ENCODE measurements around the gene SLC25A39. TPM values are rescaled to one million over a fixed set of nuclear protein-coding genes. Genes with fewer than 3 reads are reported as not detected.
A peak's percentile ranks its signal among the peaks of the same experiment; 100 is the strongest.

The SLC25A39 gene
- total and polyA plus RNA-seq, 2 of the 13 experiments (the other 11 are each of a cell fraction or from before 2014, with no cell fraction given): 144 to 151 TPM

DNA sequence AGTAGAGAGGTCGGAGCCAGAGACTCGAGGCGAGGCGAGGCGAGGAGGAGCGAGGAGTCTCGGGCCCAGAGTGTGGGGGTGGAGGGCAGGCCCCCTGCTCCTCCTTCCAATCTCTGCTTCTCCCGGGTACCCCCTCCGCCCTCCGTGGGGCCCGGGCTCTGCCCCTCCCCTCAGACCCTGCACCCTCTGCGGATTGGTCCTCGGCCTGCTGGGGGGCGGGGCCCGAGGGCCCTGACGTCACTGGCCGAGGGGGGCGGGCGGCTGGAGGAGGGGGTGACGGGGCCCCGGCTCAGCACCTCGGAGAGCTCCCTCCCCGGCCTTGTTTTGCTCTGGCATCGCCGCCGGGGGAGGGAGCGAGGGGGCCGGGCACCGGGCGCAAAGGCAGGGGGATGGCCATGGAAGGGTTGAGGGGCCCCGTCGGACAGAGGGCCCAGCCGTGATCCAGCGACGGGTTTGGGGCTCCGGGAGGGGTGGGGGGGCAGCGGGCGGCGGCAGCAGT is 16.3 kb downstream of the SLC25A39 start, which contains the start of gene RUNDC3A (continued):
- TF ChIP-seq, protein P1, sequence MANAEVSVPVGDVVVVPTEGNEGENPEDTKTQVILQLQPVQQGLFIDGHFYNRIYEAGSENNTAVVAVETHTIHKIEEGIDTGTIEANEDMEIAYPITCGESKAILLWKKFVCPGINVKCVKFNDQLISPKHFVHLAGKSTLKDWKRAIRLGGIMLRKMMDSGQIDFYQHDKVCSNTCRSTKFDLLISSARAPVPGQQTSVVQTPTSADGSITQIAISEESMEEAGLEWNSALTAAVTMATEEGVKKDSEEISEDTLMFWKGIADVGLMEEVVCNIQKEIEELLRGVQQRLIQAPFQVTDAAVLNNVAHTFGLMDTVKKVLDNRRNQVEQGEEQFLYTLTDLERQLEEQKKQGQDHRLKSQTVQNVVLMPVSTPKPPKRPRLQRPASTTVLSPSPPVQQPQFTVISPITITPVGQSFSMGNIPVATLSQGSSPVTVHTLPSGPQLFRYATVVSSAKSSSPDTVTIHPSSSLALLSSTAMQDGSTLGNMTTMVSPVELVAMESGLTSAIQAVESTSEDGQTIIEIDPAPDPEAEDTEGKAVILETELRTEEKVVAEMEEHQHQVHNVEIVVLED (CRISPR knock-in tag; IDR thresholded peaks at IDR 0.05; ENCODE audit: borderline replicate concordance): no peak
- no peak for TF ChIP-seq ZNF10 (CRISPR knock-in tag; IDR thresholded peaks at IDR 0.05; ENCODE audit: borderline replicate concordance, low read depth)
- TF ChIP-seq, protein P2, sequence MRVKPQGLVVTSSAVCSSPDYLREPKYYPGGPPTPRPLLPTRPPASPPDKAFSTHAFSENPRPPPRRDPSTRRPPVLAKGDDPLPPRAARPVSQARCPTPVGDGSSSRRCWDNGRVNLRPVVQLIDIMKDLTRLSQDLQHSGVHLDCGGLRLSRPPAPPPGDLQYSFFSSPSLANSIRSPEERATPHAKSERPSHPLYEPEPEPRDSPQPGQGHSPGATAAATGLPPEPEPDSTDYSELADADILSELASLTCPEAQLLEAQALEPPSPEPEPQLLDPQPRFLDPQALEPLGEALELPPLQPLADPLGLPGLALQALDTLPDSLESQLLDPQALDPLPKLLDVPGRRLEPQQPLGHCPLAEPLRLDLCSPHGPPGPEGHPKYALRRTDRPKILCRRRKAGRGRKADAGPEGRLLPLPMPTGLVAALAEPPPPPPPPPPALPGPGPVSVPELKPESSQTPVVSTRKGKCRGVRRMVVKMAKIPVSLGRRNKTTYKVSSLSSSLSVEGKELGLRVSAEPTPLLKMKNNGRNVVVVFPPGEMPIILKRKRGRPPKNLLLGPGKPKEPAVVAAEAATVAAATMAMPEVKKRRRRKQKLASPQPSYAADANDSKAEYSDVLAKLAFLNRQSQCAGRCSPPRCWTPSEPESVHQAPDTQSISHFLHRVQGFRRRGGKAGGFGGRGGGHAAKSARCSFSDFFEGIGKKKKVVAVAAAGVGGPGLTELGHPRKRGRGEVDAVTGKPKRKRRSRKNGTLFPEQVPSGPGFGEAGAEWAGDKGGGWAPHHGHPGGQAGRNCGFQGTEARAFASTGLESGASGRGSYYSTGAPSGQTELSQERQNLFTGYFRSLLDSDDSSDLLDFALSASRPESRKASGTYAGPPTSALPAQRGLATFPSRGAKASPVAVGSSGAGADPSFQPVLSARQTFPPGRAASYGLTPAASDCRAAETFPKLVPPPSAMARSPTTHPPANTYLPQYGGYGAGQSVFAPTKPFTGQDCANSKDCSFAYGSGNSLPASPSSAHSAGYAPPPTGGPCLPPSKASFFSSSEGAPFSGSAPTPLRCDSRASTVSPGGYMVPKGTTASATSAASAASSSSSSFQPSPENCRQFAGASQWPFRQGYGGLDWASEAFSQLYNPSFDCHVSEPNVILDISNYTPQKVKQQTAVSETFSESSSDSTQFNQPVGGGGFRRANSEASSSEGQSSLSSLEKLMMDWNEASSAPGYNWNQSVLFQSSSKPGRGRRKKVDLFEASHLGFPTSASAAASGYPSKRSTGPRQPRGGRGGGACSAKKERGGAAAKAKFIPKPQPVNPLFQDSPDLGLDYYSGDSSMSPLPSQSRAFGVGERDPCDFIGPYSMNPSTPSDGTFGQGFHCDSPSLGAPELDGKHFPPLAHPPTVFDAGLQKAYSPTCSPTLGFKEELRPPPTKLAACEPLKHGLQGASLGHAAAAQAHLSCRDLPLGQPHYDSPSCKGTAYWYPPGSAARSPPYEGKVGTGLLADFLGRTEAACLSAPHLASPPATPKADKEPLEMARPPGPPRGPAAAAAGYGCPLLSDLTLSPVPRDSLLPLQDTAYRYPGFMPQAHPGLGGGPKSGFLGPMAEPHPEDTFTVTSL (CRISPR knock-in tag; IDR thresholded peaks at IDR 0.05; ENCODE audit: borderline replicate concordance): no peak
- TF ChIP-seq, protein P3, sequence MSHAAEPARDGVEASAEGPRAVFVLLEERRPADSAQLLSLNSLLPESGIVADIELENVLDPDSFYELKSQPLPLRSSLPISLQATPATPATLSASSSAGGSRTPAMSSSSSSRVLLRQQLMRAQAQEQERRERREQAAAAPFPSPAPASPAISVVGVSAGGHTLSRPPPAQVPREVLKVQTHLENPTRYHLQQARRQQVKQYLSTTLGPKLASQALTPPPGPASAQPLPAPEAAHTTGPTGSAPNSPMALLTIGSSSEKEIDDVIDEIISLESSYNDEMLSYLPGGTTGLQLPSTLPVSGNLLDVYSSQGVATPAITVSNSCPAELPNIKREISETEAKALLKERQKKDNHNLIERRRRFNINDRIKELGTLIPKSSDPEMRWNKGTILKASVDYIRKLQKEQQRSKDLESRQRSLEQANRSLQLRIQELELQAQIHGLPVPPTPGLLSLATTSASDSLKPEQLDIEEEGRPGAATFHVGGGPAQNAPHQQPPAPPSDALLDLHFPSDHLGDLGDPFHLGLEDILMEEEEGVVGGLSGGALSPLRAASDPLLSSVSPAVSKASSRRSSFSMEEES (CRISPR knock-in tag; IDR thresholded peaks at IDR 0.05): peak; percentile 59; the same call in 1 of the 2 replicates
- TF ChIP-seq, protein P4, sequence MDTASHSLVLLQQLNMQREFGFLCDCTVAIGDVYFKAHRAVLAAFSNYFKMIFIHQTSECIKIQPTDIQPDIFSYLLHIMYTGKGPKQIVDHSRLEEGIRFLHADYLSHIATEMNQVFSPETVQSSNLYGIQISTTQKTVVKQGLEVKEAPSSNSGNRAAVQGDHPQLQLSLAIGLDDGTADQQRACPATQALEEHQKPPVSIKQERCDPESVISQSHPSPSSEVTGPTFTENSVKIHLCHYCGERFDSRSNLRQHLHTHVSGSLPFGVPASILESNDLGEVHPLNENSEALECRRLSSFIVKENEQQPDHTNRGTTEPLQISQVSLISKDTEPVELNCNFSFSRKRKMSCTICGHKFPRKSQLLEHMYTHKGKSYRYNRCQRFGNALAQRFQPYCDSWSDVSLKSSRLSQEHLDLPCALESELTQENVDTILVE (CRISPR knock-in tag; IDR thresholded peaks at IDR 0.05): peak; percentile 71
- no peak for TF ChIP-seq ZNF761 (CRISPR knock-in tag; conservative IDR thresholded peaks at IDR 0.05)
- TF ChIP-seq, protein P5, sequence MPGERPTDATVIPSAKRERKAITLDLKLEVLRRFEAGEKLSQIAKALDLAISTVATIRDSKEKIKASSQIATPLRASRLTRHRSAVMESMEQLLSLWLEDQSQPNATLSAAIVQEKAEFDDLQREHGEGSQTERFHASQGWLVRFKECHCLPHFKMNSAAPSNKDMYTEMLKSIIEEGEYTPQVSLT (CRISPR knock-in tag; IDR thresholded peaks at IDR 0.05; ENCODE audit: borderline replicate concordance, low read depth): no peak
- peak; percentile 85 for TF ChIP-seq ZNF563 (CRISPR knock-in tag; IDR thresholded peaks at IDR 0.05)
- TF ChIP-seq ZNF556 (CRISPR knock-in tag; IDR thresholded peaks at IDR 0.05; ENCODE audit: borderline replicate concordance): no peak
- no peak; the same call in 1 of the 2 replicates for TF ChIP-seq TP53 (CRISPR knock-in tag; conservative IDR thresholded peaks at IDR 0.05)
- peak; percentile 48; the same call in 1 of the 2 replicates for TF ChIP-seq MIER3 (CRISPR knock-in tag; IDR thresholded peaks at IDR 0.05; ENCODE audit: borderline replicate concordance)
- peak; percentile 90; the same call in 1 of the 2 replicates for TF ChIP-seq ZNF589 (CRISPR knock-in tag; conservative IDR thresholded peaks at IDR 0.05)
- TF ChIP-seq, protein P6, sequence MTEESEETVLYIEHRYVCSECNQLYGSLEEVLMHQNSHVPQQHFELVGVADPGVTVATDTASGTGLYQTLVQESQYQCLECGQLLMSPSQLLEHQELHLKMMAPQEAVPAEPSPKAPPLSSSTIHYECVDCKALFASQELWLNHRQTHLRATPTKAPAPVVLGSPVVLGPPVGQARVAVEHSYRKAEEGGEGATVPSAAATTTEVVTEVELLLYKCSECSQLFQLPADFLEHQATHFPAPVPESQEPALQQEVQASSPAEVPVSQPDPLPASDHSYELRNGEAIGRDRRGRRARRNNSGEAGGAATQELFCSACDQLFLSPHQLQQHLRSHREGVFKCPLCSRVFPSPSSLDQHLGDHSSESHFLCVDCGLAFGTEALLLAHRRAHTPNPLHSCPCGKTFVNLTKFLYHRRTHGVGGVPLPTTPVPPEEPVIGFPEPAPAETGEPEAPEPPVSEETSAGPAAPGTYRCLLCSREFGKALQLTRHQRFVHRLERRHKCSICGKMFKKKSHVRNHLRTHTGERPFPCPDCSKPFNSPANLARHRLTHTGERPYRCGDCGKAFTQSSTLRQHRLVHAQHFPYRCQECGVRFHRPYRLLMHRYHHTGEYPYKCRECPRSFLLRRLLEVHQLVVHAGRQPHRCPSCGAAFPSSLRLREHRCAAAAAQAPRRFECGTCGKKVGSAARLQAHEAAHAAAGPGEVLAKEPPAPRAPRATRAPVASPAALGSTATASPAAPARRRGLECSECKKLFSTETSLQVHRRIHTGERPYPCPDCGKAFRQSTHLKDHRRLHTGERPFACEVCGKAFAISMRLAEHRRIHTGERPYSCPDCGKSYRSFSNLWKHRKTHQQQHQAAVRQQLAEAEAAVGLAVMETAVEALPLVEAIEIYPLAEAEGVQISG (CRISPR knock-in tag; IDR thresholded peaks at IDR 0.05): peak; percentile 71
- no peak for TF ChIP-seq BHLHE40 (IDR thresholded peaks at IDR 0.05; ENCODE audit: low read length)
